HepG2 (cell line): Measurements from ENCODE around the gene STK25. TPM values are rescaled to one million over a fixed set of nuclear protein-coding genes. Genes with fewer than 3 reads are reported as not detected.

Experiments
- ATAC-seq: fragments of 200-7000 bp; cut with Tn5 transposase; 3 replicates; pipeline ENCODE4 v1.9.1; 2020; ENCODE audit warnings: mild to moderate bottlenecking, moderate library complexity
- BruUV-seq: library from RNA; stranded (reverse); fragments of 400-500 nt; replicated peaks from 2 replicates; lab custom pipeline; 2021; lab: Mats Ljungman, UMichigan
- CTCF ChIA-PET: fragments of 300-600 bp; formaldehyde crosslinking; extraction: SDS; loops from one replicate; lab custom pipeline; 2021; ENCODE audit warnings: low total read pairs, inconsistent platforms, low intra/inter-chr PET ratio; lab: Yijun Ruan, JAX
- POLR2A ChIA-PET: fragments of 350-600 bp; sonication (Branson Sonifier 250); formaldehyde crosslinking; loops from one replicate; lab custom pipeline; 2020; ENCODE audit warnings: antibody characterized with exemption, inconsistent platforms; lab: Yijun Ruan, JAX
- DNase-seq: peaks from one replicate; pipeline ENCODE4 v3.0.0-alpha.2; 2015; ENCODE audit warnings: low spot score
- FAIRE-seq: peaks from 3 replicates; lab custom pipeline; 2011; peaks lifted over from hg19 to GRCh38; lab: Jason Lieb, UNC
- H2AFZ ChIP-seq: one replicate; pipeline ENCODE4 v1.6.1; 2011; ENCODE audit warnings: low read length, inconsistent platforms
- H3K27ac ChIP-seq: fragments of 300-600 bp; 3 replicates; pipeline ENCODE4 v1.8.0; 2011; ENCODE audit warnings: mixed run types, mild to moderate bottlenecking, mixed read lengths, low read length, inconsistent platforms; ENCODE audit not compliant: insufficient read depth; ENCODE audit errors: extremely low read length
- H3K27me3 ChIP-seq, 2 experiments: fragments of 200-600 bp in 1 of 2; 2 replicates in 1 of 2; 3 replicates in 1 of 2; pipeline versions ENCODE4 v1.6.0 to v1.8.0; 2011; ENCODE audit warnings: low read length in 2 of 2, mild to moderate bottlenecking in 2 of 2, moderate library complexity in 2 of 2, inconsistent platforms in 1 of 2; ENCODE audit not compliant: insufficient read depth in 2 of 2, control insufficient read depth in 1 of 2
- H3K36me3 ChIP-seq, 2 experiments: fragments of 200-600 bp in 1 of 2; replicated peaks in 1 of 2; 2 replicates in 1 of 2; 3 replicates in 1 of 2; pipeline versions ENCODE4 v1.5.1 to v1.8.0; 2011; ENCODE audit warnings: low read length in 2 of 2, inconsistent platforms in 1 of 2; ENCODE audit not compliant: insufficient read depth in 2 of 2, control insufficient read depth in 1 of 2
- H3K4me1 ChIP-seq: 2 replicates; pipeline ENCODE4 v1.5.1; 2012; ENCODE audit warnings: low read length, inconsistent platforms; ENCODE audit not compliant: insufficient read depth
- H3K4me2 ChIP-seq: 2 replicates; pipeline ENCODE4 v1.6.0; 2011; ENCODE audit warnings: low read depth, low read length, inconsistent platforms
- H3K4me3 ChIP-seq, 3 experiments: fragments of 200-600 bp in 1 of 3; sonication (generic), shearing (Covaris generic) in 1 of 3; replicated peaks in 1 of 3; 2 replicates each; pipeline ENCODE4 v1.5.1; 2011 to 2016; ENCODE audit warnings: low read length in 3 of 3, inconsistent platforms in 2 of 3, low read depth in 2 of 3, mild to moderate bottlenecking in 2 of 3, control low read depth in 1 of 3, mixed read lengths in 1 of 3; ENCODE audit not compliant: insufficient read depth in 1 of 3
- H3K79me2 ChIP-seq: one replicate; pipeline ENCODE4 v1.6.1; 2011; ENCODE audit warnings: low read length, inconsistent platforms; ENCODE audit not compliant: insufficient read depth
- H3K9ac ChIP-seq: 2 replicates; pipeline ENCODE4 v1.6.0; 2011; ENCODE audit warnings: mild to moderate bottlenecking, low read depth, low read length, inconsistent platforms; ENCODE audit not compliant: insufficient read depth
- H3K9me3 ChIP-seq: 2 replicates; pipeline ENCODE4 v1.5.1; 2012; ENCODE audit warnings: mild to moderate bottlenecking, low read length
- H4K20me1 ChIP-seq: 2 replicates; pipeline ENCODE4 v1.6.0; 2011; ENCODE audit warnings: inconsistent platforms, mild to moderate bottlenecking, low read length, moderate library complexity; ENCODE audit not compliant: insufficient read depth
- AGO2 ChIP-seq: fragments of 200-400 bp; formaldehyde crosslinking; optimal IDR thresholded peaks from 2 replicates; pipeline ENCODE3; 2017; ENCODE audit warnings: mild to moderate bottlenecking, low read depth, low read length, moderate library complexity
- AKAP8 ChIP-seq: sonication (generic); formaldehyde crosslinking; IDR thresholded peaks from 2 replicates; pipeline ENCODE4 v1.5.1; 2020; ENCODE audit warnings: mild to moderate bottlenecking, missing genetic modification reagents
- ATRX ChIP-seq: sonication (generic); formaldehyde crosslinking; IDR thresholded peaks from 2 replicates; pipeline ENCODE4 v1.4.0; 2020; ENCODE audit warnings: missing genetic modification reagents, borderline replicate concordance
- NCOA5 ChIP-seq: sonication (generic); formaldehyde crosslinking; IDR thresholded peaks from 2 replicates; pipeline ENCODE4 v1.4.0; 2020; ENCODE audit warnings: missing genetic modification reagents
- PHB2 ChIP-seq: fragments of 450-650 bp; IDR thresholded peaks from 2 replicates; pipeline ENCODE4 v1.6.1; 2018; ENCODE audit not compliant: partially characterized antibody
- PRMT3 ChIP-seq: sonication (generic); formaldehyde crosslinking; IDR thresholded peaks from 2 replicates; pipeline ENCODE4 v1.8.1; 2022; ENCODE audit warnings: low read depth, mild to moderate bottlenecking, moderate library complexity, missing genetic modification reagents, borderline replicate concordance
- RBFOX2 ChIP-seq: fragments of 200-400 bp; formaldehyde crosslinking; IDR thresholded peaks from 2 replicates; pipeline ENCODE4 v1.6.1; 2017; ENCODE audit warnings: low read depth, mild to moderate bottlenecking, low read length
- SALL2 ChIP-seq: sonication (generic); formaldehyde crosslinking; IDR thresholded peaks from 2 replicates; pipeline ENCODE4 v1.8.1; 2023; ENCODE audit warnings: mild to moderate bottlenecking, missing genetic modification reagents, inconsistent platforms
- ZNF225 ChIP-seq: sonication (generic); formaldehyde crosslinking; IDR thresholded peaks from 2 replicates; pipeline ENCODE4 v1.4.0; 2020; ENCODE audit warnings: mild to moderate bottlenecking, missing genetic modification reagents
- ZNF850 ChIP-seq: sonication (generic); formaldehyde crosslinking; conservative IDR thresholded peaks from 2 replicates; pipeline ENCODE4 v1.9.0; 2021; ENCODE audit warnings: mild to moderate bottlenecking, missing genetic modification reagents
- WGBS: methylation state at CpG from one replicate; pipeline ENCODE4 v1.1.6; 2017; ENCODE audit warnings: low lambda C conversion rate; 5-methylcytosine and 5-hydroxymethylcytosine counted together
- in situ Hi-C: cut with HindIII; loops from 2 replicates; pipeline ENCODE4 v1.10.0; 2017; ENCODE audit warnings: low pct_unique_long_range_greater_than_20kb; ENCODE audit not compliant: extremely low pct_ligation_motif_present
- intact Hi-C: fragments of 100-400 bp; cut with micrococcal nuclease; formaldehyde crosslinking; loops from one replicate; pipeline ENCODE4 v1.10.0; 2022; ENCODE audit not compliant: unreplicated experiment
- polyA plus RNA-seq, 8 experiments: library from polyadenylated mRNA; depleted of rRNA in 3 of 8; stranded (reverse) in 7 of 8; unstranded in 1 of 8; fragments of >200 nt; fragmentation: Illumina TruSeq in 4 of 8; extraction: Trizol in 4 of 8; gene quantifications; 2 replicates each; pipeline versions ENCODE4 v1.2.1 to v1.2.3, GENCODE V29; 2011 to 2016; ENCODE audit warnings: low read depth in 4 of 8, missing spikeins in 1 of 8, mixed read lengths in 1 of 8; ENCODE audit not compliant: insufficient read depth in 1 of 8
- total RNA-seq, 5 experiments: library from RNA; depleted of rRNA; stranded (reverse); fragments of >200 nt; fragmentation: Illumina TruSeq; extraction: Trizol; gene quantifications; 2 replicates each; pipeline ENCODE4 v1.2.3, GENCODE V29; 2016; ENCODE audit warnings: low read depth in 1 of 5
- TF ChIP-seq, protein P1 (sequence below): sonication (generic); formaldehyde crosslinking; IDR thresholded peaks from 2 replicates; pipeline ENCODE4 v1.5.0; 2020; ENCODE audit warnings: missing genetic modification reagents
- TF ChIP-seq, protein P2 (sequence below): sonication (generic); formaldehyde crosslinking; IDR thresholded peaks from 2 replicates; pipeline ENCODE4 v1.4.0; 2020; ENCODE audit warnings: missing genetic modification reagents, mild to moderate bottlenecking, borderline replicate concordance
- TF ChIP-seq, protein P3 (sequence below): sonication (generic); formaldehyde crosslinking; IDR thresholded peaks from 2 replicates; pipeline ENCODE4 v1.4.0; 2020; ENCODE audit warnings: missing genetic modification reagents; ENCODE audit errors: not compliant biosample characterization

STK25 gene
- total and polyA plus RNA-seq, 2 of the 13 experiments (the other 11 are each of a cell fraction or from before 2014, with no cell fraction given), result 177 to 481 TPM

DNA sequence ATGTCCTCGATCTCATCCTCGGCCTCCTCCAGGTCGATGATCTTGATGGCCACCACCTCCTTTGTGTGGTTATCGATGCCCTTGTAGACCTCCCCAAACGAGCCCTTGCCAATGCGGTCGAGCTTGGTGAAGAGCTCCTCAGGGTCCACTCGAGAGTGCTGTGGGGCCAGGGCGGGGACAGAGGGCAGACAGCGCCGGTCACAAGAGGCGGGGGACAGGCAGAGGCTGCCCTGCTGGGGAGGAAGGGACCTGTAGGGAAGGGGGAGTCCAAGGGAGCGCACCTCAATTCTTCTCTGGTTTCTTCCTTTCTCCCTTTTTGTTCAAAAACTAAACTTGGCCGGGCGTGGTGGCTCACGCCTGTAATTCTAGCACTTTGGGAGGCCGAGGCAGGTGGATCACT is 6.8 kb downstream of the STK25 start:
- Histone ChIP-seq H4K20me1 (peaks cover 28% of the 10 kb centered on the region; the same call in 1 of the 2 replicates), H3K4me1 (peaks cover 28% of the 10 kb centered on the region), H3K9ac (no peak overlapping the region), H3K27me3 (no peaks in the 10 kb centered on the region), H3K79me2 (peaks cover 50% of the 10 kb centered on the region), H3K4me3 (no peak overlapping the region), H3K4me2 (no peak overlapping the region), H3K9me3 (no peaks in the 10 kb centered on the region), H2AFZ (no peak overlapping the region), H3K27ac (no peak overlapping the region), H3K36me3 (peaks cover 37 to 51% of the 10 kb centered on the region in 2 experiments)
- in situ Hi-C loops (no loop called here), intact Hi-C loops (loop anchor here (10.0 kb wide), 1 partner anchor 147 kb away; the partner anchor contains the start of gene FARP2)
- DNase-seq (no peak), ATAC-seq (no peak), FAIRE-seq (no peak)
- WGBS, result 99% methylated on average over 17 of the region's 17 CpGs
- no peak for TF ChIP-seq PHB2
- TF ChIP-seq SALL2 (CRISPR knock-in tag), result no peak
- TF ChIP-seq AGO2, result peak; percentile 25
- ChIA-PET CTCF (no interaction called here), POLR2A (interaction anchor here (1.1 kb wide), 1 partner anchor 10 kb away, joined by 3 read pairs; no protein-coding TSS in a partner anchor)
- no TSS peak for BruUV-seq

DNA sequence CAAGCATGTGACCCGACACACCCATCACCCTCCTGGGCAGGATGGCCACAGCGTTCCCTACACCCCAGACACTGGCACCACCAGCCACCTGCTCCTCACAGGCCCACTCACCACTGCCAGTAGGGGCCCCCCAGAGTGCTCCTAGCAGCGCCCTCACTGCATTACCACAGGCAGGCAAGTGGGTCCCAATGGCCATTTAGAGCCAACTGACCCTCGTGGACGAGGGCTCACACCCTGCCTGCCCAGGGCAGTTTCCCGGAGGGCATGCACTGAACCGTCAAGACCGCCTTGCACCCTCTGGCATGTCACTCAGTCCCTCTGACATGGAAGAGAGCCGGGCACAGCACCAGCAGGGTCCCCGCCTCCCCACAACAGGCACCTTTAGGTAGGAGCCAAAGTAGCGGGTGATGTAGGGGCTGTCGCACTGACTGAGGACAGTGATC is 7.3 kb downstream of the STK25 start:
- no peak for FAIRE-seq
- Histone ChIP-seq H3K79me2 (peaks cover 46% of the 10 kb centered on the region), H3K4me1 (peaks cover 24% of the 10 kb centered on the region), H3K9ac (no peak overlapping the region), H3K4me3 (no peak overlapping the region), H3K9me3 (no peaks in the 10 kb centered on the region), H3K27me3 (no peaks in the 10 kb centered on the region), H2AFZ (no peak overlapping the region), H3K4me2 (no peak overlapping the region), H3K36me3 (peaks cover 41 to 56% of the 10 kb centered on the region in 2 experiments), H4K20me1 (peaks cover 25% of the 10 kb centered on the region; the same call in 1 of the 2 replicates), H3K27ac (no peak overlapping the region)
- ATAC-seq, result no peak
- DNase-seq, result no peak
- POLR2A ChIA-PET, result interaction anchor here (1.1 kb wide), 1 partner anchor 10 kb away, joined by 3 read pairs; no protein-coding TSS in a partner anchor
- in situ Hi-C loops, result no loop called here
- BruUV-seq, result no TSS peak
- CTCF ChIA-PET, result no interaction called here
- intact Hi-C loops, result loop anchor here (10.0 kb wide), 1 partner anchor 146 kb away; the partner anchor contains the start of gene FARP2
- WGBS, result 95% methylated on average over 10 of the region's 12 CpGs
- TF ChIP-seq NCOA5 (CRISPR knock-in tag) (no peak), PRMT3 (CRISPR knock-in tag) (no peak), ATRX (CRISPR knock-in tag) (no peak), ZNF225 (CRISPR knock-in tag) (no peak), RBFOX2 (peak; percentile 49; the same call in 1 of the 2 replicates), AKAP8 (CRISPR knock-in tag) (0 out of 2 replicates have a peak, but pooled peaks have one; percentile 48), ZNF850 (CRISPR knock-in tag) (no peak)
- TF ChIP-seq, protein P1, sequence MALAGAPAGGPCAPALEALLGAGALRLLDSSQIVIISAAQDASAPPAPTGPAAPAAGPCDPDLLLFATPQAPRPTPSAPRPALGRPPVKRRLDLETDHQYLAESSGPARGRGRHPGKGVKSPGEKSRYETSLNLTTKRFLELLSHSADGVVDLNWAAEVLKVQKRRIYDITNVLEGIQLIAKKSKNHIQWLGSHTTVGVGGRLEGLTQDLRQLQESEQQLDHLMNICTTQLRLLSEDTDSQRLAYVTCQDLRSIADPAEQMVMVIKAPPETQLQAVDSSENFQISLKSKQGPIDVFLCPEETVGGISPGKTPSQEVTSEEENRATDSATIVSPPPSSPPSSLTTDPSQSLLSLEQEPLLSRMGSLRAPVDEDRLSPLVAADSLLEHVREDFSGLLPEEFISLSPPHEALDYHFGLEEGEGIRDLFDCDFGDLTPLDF (CRISPR knock-in tag), result no peak
- TF ChIP-seq, protein P2, sequence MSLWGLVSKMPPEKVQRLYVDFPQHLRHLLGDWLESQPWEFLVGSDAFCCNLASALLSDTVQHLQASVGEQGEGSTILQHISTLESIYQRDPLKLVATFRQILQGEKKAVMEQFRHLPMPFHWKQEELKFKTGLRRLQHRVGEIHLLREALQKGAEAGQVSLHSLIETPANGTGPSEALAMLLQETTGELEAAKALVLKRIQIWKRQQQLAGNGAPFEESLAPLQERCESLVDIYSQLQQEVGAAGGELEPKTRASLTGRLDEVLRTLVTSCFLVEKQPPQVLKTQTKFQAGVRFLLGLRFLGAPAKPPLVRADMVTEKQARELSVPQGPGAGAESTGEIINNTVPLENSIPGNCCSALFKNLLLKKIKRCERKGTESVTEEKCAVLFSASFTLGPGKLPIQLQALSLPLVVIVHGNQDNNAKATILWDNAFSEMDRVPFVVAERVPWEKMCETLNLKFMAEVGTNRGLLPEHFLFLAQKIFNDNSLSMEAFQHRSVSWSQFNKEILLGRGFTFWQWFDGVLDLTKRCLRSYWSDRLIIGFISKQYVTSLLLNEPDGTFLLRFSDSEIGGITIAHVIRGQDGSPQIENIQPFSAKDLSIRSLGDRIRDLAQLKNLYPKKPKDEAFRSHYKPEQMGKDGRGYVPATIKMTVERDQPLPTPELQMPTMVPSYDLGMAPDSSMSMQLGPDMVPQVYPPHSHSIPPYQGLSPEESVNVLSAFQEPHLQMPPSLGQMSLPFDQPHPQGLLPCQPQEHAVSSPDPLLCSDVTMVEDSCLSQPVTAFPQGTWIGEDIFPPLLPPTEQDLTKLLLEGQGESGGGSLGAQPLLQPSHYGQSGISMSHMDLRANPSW (CRISPR knock-in tag), result no peak
- TF ChIP-seq, protein P3, sequence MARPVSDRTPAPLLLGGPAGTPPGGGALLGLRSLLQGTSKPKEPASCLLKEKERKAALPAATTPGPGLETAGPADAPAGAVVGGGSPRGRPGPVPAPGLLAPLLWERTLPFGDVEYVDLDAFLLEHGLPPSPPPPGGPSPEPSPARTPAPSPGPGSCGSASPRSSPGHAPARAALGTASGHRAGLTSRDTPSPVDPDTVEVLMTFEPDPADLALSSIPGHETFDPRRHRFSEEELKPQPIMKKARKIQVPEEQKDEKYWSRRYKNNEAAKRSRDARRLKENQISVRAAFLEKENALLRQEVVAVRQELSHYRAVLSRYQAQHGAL, result no peak
